OCI-LY1 (cell line): Measurements from ENCODE around the gene PKIG.

Experiments
- EZH2 ChIP-seq: fragments of 200-600 bp; sonication (generic), shearing (Covaris generic); IDR thresholded peaks from 2 replicates; pipeline ENCODE4 v1.8.0; 2017; ENCODE audit warnings: borderline replicate concordance, mixed run types, mild to moderate bottlenecking, antibody characterized with exemption, low read length, moderate library complexity, mixed read lengths
- TF ChIP-seq, protein P1 (sequence below): fragments of 200-600 bp; sonication (generic), shearing (Covaris generic); IDR thresholded peaks from 2 replicates; pipeline ENCODE4 v1.5.1; 2017; ENCODE audit warnings: mild to moderate bottlenecking, antibody characterized with exemption, low read length, moderate library complexity, mixed read lengths

- TF ChIP-seq, protein P1, sequence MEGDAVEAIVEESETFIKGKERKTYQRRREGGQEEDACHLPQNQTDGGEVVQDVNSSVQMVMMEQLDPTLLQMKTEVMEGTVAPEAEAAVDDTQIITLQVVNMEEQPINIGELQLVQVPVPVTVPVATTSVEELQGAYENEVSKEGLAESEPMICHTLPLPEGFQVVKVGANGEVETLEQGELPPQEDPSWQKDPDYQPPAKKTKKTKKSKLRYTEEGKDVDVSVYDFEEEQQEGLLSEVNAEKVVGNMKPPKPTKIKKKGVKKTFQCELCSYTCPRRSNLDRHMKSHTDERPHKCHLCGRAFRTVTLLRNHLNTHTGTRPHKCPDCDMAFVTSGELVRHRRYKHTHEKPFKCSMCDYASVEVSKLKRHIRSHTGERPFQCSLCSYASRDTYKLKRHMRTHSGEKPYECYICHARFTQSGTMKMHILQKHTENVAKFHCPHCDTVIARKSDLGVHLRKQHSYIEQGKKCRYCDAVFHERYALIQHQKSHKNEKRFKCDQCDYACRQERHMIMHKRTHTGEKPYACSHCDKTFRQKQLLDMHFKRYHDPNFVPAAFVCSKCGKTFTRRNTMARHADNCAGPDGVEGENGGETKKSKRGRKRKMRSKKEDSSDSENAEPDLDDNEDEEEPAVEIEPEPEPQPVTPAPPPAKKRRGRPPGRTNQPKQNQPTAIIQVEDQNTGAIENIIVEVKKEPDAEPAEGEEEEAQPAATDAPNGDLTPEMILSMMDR: no peak
- no peak for TF ChIP-seq EZH2
Observed at GRCh38 chr20:44658810-44659209, 76.4 kb downstream of the PKIG start.
